CD4-positive, alpha-beta T cell treated with Interleukin-4 for 4 hours (primary cell): ENCODE data around the gene SLC39A6.
"Not testable (repeated sequence)": the region's sequence is repeated elsewhere in the genome, so short reads cannot be mapped to it uniquely, and the experiment has no call there.

Source experiments
- DNase-seq: peaks from one replicate; pipeline ENCODE4 v3.0.0-alpha.2; 2020

SLC39A6 gene

GRCh38 chr18:36129300-36130038, at the start of gene SLC39A6, which contains the start of gene ELP2:
Gene SLC39A6 (minus strand): TSS chr18:36129340. CDS start chr18:36127007, 2,333 bp downstream.
Gene ELP2 (plus strand): TSS chr18:36129899. CDS start chr18:36129934, 35 bp downstream.
- DNase-seq = peak; percentile 93

GRCh38 chr18:36177913-36178312, 48.8 kb upstream of the SLC39A6 start:
- DNase-seq = no peak

- DNase-seq = no peak
Measured at GRCh38 chr18:36176711-36177110, 47.6 kb upstream of the SLC39A6 start.

GRCh38 chr18:36176177-36176584, 47.0 kb upstream of the SLC39A6 start:
- DNase-seq = no peak

- no peak for DNase-seq
Measured at GRCh38 chr18:36175481-36175880, 46.3 kb upstream of the SLC39A6 start.

GRCh38 chr18:36169938-36170337, 40.8 kb upstream of the SLC39A6 start:
- no peak for DNase-seq

GRCh38 chr18:36168296-36168695, 39.2 kb upstream of the SLC39A6 start:
- not testable (repeated sequence) for DNase-seq

GRCh38 chr18:36167692-36168218, 38.6 kb upstream of the SLC39A6 start:
- DNase-seq = no peak

GRCh38 chr18:36162981-36163380, 33.8 kb upstream of the SLC39A6 start:
- DNase-seq = no peak

- no peak for DNase-seq
Measured at GRCh38 chr18:36160959-36161371, 31.8 kb upstream of the SLC39A6 start.

- DNase-seq = no peak
Measured at GRCh38 chr18:36158266-36158867, 29.2 kb upstream of the SLC39A6 start.

- DNase-seq = no peak
Measured at GRCh38 chr18:36157441-36157840, 28.3 kb upstream of the SLC39A6 start.

GRCh38 chr18:36155851-36156757, 27.0 kb upstream of the SLC39A6 start:
- DNase-seq = no peak

GRCh38 chr18:36153771-36154170, 24.6 kb upstream of the SLC39A6 start:
- DNase-seq = no peak

- no peak for DNase-seq
Measured at GRCh38 chr18:36153203-36153602, 24.1 kb upstream of the SLC39A6 start.

GRCh38 chr18:36152781-36153180, 23.6 kb upstream of the SLC39A6 start:
- no peak for DNase-seq

- no peak for DNase-seq
Measured at GRCh38 chr18:36149514-36150289, 20.6 kb upstream of the SLC39A6 start.

GRCh38 chr18:36143391-36143790, 14.3 kb upstream of the SLC39A6 start:
- DNase-seq = no peak

- DNase-seq = no peak
Measured at GRCh38 chr18:36142751-36143150, 13.6 kb upstream of the SLC39A6 start.

- DNase-seq = no peak
Measured at GRCh38 chr18:36141576-36141975, 12.4 kb upstream of the SLC39A6 start.

- DNase-seq = no peak
Measured at GRCh38 chr18:36139245-36139644, 10.1 kb upstream of the SLC39A6 start.

- DNase-seq = no peak
Measured at GRCh38 chr18:36135264-36135663, 6.1 kb upstream of the SLC39A6 start.
